NCI-H510A (cell line): Measurements from ENCODE around the gene PIK3C2G.

ENCODE experiments used
- DNase-seq: peaks from one replicate; lab custom pipeline; 2025; lab: John Stamatoyannopoulos, UW

The PIK3C2G gene

DNA sequence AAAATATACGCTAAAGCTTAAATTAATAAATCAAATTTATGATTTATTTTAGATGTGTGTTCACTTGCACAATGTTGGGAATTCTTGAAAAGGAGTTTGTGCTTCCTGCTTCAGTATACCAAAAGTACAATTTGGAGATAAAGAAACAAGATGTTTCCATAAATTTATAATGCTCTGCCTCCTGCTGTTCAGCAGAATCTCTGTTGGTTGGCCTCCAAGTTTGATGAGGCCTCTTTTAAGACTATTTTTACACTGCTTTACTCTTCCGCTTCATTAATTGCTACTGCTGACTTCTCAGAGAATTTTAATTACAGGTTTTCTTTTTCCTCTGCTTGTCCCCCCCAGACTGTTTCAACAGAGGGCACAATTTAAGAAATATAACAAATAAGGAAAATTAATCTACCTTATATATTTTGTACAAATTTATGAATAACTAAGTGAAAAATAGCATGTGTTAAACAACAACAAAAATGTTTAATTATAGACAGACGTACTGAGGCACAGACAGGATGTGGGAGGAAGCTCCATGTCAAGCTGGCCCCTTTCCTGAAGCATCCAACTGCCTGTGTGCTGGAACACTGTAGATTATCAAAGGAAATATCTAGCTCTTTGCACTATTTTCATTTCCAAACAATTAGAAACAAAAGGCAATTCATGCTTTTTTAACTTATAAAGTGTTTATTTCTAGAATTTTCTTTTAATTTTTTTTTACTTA lies 83.9 kb downstream of the PIK3C2G start:
- DNase-seq: no peak

DNA sequence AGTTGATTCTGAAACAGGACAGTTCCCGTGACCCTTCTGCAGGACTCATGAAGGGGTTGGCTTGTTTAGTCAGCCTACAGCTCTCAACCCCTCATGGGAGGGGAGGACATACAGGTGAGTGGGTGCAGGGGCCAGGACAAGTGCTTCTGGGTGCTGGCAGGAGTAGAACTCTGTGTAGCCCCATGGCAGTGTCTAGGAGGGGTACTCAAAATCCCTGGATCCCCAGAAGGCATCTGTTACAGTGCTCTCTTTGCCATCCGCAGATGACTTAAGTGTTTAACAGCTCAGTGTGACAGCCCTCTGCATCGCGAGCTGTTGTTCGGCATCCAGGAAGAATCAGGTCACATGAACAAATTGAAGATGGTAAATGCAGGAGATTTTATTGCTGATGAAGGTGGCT lies 91.0 kb downstream of the PIK3C2G start:
- no peak for DNase-seq

DNA sequence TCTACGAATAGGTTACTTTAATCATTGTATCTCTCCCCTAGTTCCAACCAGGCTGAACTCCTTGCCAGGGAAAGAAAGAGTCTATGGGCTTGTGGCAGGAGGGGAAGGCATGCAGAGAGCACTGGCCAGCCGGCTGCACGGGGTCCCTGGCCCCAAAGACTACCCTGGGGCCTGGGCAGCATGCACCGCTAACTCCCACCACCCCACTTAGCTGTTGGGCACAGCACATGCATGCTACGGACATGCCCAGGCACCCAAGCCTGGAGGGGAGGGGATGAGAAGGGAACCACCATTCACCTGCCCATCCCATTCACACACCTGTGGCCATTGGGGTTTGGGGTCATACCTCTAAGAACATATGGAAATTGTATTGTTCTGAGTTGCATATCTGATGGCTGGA lies 94.1 kb downstream of the PIK3C2G start:
- no peak for DNase-seq

DNA sequence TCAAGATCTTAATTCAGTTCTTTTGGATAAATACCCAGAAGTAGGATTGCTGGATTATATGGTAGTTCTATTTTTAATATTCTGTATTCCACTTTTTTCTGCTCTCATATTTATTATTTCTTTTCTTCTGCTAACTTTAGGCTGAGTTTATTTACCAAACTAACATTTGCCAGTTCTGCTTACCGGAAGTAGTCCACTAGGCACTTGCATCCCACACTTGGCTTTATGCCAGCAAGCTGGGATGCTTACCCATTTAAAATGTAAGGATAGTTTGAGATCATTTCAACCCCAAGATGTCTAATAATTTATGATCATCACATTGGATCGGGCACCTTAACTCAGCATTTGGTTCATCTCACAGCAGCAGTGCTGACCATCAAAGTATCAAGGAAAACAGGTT lies 96.8 kb downstream of the PIK3C2G start:
- no peak for DNase-seq

DNA sequence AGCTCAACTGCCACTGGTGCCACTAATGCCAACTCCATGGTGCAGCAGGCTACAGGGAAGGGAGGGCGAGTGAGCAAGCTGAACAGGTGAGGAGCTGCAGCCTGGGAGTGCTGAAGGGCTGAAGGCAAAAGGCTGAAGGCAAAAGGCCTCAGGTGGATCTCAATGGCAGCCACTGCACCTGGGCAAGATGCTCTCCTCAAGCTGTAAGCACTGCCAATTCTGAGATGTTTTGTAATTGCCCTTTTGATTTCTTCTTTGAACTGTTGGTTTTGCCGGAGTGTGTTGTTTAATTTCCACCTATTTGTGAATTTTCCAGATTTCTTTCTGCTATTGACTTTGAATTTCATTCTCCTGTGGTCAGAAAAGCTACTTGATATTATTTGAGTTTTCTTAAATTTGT lies 97.6 kb downstream of the PIK3C2G start:
- no peak for DNase-seq

DNA sequence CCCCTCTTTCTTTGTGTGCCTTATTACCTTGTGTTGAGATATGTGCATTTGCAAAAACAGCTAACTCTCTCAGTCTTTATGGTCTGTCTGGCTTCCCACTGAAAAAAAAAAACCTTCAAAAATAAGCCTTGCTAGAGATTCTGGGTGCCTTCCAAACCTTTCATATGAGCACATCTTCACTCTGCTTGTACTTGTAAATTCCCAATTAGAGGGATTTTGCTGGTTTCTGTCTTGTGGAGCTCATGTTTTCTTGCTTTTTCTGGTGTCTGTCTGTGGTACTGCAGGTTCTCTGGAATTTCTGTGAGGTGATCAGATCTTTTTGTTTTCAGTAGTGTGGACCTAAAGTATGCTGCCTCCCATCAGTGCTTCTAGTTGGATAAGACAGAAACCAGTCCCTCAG lies 100.1 kb downstream of the PIK3C2G start:
- DNase-seq: no peak

DNA sequence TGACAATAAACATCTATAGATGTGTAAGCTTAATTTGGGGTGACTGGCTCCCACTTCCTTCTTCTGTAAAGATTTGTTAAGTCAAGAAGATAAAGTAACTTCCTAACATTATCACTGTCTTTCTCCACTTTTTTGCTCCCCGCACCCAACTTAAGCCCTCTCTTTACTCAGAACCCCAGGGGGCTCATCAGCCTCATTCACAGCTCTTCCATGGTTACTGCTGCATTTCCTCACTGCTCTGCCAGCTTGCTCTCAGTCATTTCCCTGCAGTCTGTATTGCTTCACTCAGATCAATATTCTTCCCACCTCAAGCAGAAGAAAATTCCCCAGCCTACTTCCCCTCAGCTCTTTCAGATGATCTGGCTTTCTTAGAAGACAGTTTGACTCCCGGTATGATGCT lies 102.0 kb downstream of the PIK3C2G start:
- DNase-seq: no peak

DNA sequence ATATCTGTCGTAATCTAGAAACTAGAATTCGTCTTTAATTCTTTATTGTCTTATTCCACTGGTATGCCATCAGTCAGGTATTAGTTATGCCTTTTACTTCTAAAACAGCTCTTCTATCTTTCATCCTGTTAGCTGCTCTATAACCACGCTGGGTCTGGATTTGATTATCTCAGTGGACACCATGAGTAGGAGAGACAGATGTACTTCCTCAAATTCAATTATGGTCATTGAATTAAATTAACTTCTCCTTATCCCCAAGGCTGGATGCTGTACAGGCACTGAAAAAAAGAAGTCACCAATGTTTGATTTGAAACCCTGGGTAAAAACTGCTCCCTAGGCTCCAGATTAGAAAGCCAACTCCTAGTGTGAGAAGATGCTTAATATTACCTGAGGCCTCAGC lies 107.3 kb downstream of the PIK3C2G start:
- DNase-seq: no peak

DNA sequence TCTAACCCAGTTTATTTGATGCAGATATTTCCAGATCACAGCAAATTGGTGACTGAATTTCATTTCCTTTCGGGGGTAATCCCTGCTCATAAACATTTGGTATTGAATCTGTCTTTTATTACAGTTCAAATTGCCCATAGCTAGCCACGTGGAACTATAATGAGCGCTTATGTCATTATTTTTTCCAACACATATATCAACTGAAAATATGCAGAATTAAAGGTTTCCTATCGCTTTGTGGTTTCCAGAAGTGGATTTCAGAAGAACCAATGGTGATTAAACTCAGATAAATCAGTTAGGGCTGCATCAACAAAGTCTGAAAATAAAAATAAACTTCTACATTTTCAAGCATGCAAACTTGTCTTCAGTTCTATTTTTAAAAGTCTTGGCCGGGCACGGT lies 111.9 kb downstream of the PIK3C2G start:
- DNase-seq: no peak

DNA sequence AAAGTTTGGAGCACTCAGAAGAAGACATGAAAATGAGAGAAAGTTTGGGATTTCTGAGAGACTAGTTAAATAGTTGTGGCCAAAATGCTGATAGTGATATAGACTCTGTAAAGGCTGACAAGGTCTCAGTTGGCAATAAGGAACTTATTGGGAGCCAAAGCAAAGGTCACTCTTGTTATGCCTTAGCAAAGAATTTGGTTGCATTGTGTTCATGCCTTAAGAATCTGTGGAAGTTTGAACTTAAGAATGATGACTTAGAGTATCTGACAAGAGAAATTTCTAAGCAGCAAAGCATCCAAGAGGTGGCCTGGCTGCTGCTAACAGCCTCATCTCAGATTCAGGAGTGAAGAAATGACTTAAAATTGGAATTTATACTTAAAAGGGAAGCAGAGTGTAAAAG lies 113.8 kb downstream of the PIK3C2G start:
- no peak for DNase-seq

DNA sequence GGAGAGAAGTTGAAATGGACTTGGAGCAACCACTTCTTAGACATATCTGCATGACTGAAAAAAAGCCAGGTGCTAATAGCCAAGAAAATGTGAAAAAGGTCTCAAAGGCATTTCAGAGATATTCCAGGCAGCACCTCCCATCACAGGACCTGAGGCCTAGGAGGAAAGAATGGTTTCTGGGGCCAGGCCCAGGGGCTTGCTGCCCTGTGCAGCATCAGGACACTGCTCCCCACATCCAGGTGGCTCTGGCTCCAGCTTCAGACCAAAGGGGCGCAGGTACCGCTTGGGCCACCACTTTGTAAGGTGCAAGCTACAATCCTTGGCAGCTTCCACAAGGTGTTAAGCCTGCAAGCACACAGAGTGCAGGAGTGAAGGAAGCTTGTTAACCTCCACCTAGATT lies 114.3 kb downstream of the PIK3C2G start:
- DNase-seq: no peak

DNA sequence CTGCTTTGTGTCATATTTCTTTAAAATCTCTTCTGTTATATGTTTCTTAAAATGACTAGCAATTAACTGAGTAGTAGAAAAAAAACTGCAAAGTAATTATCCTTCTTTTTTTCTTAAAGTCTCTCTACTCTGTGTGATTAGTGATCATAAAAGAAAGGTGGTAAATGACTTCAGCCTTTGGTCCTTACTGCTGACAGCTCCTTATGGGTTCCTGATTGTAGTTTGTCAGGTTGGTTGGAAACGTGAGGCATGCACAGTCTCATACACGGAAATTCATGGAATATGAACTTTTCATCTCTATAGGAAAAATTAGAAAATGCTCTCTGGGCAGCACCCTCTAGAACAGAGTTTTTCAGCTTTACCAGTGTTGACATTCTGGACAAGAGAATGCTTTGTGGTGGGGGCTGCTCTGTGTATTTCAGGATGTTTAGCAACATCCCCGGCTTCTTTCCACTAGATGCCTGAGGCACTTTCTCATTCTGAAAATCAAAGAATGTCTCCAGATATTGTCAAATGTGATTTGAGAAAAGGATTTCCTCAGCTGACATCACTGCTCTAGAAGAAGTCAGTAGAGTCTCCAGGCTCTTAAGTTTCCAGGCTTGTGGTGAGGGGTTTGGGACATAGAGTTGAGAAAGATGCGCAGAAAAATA lies 121.0 kb downstream of the PIK3C2G start:
- DNase-seq: no peak

DNA sequence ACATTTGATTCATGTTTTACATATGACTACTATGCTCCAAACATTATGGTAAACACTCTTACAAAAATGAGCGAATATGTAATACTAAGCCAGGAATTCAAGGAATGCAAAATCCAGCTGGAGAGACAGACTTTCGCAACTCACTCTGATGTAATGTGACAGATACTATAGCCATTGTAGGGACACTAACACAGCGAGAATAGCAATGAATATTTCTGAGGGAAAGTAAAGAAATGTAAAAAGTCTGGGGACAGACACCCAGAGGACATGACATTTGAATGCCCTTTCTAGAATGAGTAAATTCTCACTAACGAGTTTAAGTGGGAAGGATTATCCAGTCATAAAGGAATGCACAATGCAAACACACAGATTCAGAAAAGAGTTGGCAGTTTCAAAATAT lies 121.9 kb downstream of the PIK3C2G start:
- no peak for DNase-seq

DNA sequence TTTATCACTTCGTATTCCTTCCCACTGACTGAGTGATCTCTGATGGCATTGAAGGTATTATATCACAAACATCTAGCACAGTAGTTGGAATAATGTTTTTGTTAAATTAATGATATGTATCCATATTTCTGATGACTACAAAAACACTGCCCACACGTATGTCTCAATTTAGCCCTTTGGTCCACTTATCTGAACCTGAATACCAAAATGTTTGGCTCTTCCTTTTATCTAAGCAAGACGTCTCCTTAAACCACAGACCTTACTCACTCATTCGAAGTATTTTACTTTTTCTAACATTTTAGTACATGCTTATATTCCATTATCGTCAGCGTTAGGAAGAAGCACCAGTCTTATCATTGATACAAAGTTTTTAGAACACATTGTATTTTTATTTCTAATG lies 126.4 kb downstream of the PIK3C2G start:
- DNase-seq: no peak

DNA sequence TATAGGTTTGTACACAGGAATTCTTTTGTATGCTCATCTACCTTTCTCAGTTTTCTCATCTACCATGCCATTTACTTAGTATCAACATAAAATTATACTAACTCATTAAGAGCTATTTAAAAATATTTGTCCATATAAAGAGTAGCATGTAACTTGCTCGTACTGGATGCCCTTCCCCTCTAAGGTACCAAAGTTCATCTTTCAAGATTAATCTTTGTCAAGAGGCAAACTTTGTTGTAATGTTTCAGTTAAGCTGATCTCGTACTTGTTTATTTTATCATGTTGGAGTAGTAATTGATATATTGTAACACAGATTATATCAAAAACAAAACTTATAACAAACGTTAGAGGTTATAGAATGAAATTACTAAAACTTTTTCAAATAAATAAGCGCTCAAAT lies 128.5 kb downstream of the PIK3C2G start:
- no peak for DNase-seq

DNA sequence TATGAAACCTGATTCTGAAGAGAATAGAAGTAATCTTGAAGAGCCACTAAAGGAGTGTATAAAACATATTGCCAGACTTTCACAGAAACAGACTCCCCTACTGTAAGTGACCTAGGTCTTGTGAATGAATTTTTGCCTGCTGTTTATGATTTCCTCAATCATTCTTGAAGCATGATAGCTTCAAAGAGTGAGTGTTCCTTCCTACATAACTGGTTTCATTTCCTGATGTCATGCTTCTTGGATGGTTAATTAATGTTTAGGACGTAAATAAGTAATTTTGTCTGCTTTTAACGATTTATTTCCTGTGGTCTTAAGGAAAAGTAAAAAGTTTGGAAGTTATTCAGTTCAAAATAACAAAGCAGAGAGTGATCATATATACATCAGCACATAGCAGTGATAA lies 129.8 kb downstream of the PIK3C2G start:
- no peak for DNase-seq

DNA sequence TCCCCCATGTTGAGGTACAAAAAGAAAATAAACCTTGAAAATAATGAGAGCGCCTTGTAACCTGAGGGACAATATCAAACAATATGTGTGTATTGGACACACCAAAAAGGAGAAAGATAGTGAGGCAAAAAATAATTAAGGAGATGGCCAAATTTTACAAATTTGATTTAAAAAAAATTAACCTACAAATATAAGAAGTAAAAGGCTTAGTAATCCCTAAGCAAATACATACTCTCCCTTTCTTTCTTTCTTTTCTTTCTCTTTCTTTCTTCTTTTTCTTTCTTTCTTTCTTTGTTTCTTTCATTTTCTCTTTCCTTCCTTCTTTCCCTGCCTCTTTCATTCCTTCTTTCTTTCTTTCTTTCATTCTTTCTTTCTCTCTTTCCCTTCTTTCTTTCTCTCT lies 133.4 kb downstream of the PIK3C2G start:
- DNase-seq: no peak

DNA sequence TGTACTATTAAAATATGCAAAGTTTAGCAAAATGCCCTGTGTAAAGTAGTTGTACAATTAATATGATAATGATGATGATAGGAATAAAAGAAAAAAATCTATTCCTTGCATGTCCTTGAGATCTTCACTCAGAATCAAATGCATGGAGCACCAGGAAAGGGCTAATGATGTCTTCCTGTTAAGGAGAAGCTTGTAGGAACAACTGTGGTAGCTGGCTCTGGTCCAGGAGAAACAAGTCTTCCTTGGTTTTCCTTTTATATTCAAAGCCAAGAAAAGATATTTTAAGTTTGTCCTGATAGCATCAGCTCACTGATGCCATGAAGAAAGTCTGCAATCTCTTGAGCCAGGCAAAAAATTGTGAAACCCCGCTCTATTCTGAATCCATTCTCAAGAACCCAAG lies 138.9 kb downstream of the PIK3C2G start:
- no peak for DNase-seq

DNA sequence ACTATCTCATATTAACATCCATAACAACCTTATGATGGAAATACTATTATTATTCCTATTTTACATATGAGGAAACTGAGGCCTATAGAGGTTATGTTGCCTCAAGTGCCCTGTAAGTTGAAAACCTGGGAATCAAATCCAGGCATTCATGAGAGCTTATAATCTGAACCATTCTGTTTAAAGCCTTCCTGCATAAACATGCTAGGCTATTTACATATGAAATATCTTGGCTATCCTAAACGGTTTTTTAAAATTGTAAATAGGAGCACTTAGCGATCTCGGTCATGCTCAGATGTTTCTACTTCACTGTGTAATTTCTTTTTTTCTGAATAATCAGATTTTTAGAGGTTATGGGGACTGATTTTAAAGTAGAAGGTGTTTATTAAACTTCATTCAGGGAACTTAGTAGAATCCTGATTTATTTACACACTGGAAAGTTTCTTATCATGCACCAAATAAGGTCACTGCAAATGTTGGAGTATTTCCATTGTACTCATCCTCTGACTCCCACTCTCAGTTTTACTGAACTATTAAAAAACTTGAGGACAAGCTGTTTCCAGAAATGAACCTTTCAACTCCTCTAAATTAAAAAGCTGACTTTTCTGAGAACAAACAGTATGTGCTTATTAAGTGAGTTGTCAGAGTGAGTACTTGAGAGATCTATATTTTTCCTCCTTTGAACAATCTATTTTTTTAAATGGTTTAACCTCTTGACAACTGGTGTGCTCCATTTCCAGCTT lies 141.7 kb downstream of the PIK3C2G start:
- no peak for DNase-seq

DNA sequence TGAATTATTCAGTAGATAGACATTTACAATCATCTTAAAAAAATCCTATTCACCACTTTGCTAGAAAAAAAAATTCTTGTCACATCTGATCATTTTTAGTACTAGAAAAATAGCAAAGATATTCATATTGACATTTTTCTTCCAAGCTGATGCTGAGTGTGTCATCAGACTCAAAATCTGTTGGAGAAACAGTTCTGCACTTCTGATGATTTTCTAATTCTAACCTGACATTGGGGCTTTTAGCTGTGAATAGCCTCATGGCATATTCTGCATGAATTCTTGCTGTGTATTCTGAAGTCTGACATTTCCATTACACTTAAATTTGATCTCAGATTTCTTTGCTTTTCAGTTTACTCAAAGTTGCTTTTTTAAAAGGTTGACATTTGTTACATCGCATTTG lies 150.1 kb downstream of the PIK3C2G start:
- no peak for DNase-seq

DNA sequence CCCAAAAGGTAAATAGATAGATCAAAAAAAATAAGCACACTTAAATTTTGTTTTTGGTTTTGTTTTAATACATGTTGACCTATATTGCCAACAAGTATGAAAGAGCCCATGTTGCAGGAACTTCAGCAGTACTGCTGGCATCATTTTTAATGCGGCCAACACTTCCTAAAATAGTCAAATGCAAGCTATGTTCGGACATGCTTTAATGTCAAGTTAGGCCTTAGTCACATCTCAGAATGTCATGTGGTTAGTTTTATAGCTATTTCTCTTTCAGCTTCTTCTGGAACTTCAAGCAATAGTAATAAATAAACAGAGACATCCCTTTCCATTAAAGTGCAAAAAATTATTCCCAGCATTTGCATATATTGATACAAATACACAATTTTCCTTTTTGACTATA lies 153.4 kb downstream of the PIK3C2G start:
- no peak for DNase-seq

DNA sequence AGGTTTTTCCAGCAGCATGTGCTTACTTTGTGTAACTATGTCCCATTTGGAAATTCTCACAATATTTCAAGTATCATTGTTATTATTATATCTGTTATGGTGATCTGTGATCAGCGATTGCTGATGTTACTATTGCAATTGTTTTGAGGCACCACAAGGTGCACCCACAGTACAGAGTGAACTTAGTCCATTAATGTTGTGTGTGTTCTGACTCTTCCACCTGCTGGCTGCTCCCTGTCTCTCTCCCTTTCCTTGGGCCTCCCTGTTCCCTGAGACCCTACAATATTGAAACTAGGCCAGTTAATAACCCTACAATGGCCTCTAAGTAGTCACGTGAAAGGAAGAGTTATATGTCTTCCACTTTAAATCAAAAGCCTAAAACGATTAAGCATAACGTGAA lies 153.9 kb downstream of the PIK3C2G start:
- no peak for DNase-seq

DNA sequence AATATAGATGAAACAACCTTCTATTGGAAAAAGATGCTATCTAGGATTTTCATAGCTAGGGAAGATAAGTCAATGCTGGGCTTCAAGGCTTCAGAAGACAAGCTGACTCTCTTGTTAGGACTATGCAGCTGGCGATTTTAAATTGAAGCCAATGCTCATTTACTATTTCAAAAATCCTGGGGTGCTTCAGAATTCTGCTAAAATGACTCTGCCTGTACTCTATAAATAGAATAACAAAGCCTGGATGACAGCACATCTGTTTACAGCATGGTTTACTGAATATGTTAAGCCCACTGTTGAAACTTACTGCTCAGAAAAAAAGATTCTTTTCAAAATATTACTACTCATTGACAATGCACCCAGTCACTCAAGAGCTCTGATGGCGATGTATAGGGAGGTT lies 155.1 kb downstream of the PIK3C2G start:
- no peak for DNase-seq
